MCF 10A (cell line): ENCODE results near the gene THEMIS2. TPM values are rescaled to one million over a fixed set of nuclear protein-coding genes. Genes with fewer than 3 reads are reported as not detected.

Experiments used
- BruUV-seq: library from RNA; stranded (reverse); fragments of 400-500 nt; replicated peaks from 2 replicates; lab custom pipeline; 2021; lab: Mats Ljungman, UMichigan
- CTCF ChIA-PET: fragments of 300-600 bp; sonication (Branson Sonifier 250); formaldehyde crosslinking; extraction: SDS; loops from one replicate; lab custom pipeline; 2021; ENCODE audit warnings: antibody characterized with exemption, inconsistent platforms; lab: Yijun Ruan, JAX
- POLR2A ChIA-PET: fragments of 300-600, 350-650 bp; sonication (Branson Sonifier 250); formaldehyde crosslinking; extraction: SDS; loops from one replicate; lab custom pipeline; 2020; ENCODE audit warnings: antibody characterized with exemption, inconsistent platforms; lab: Yijun Ruan, JAX
- DNase-seq: peaks from one replicate; pipeline ENCODE4 v3.0.0-alpha.2; 2018; ENCODE audit not compliant: unreplicated experiment
- H3K27ac Mint-ChIP-seq: one replicate; pipeline ENCODE4 v1.8.0; 2022; ENCODE audit warnings: mild to moderate bottlenecking, low read depth, mixed read lengths; ENCODE audit not compliant: unreplicated experiment
- H3K27me3 Mint-ChIP-seq: one replicate; pipeline ENCODE4 v1.8.0; 2022; ENCODE audit warnings: mixed read lengths; ENCODE audit not compliant: insufficient read depth, unreplicated experiment
- H3K36me3 Mint-ChIP-seq: one replicate; pipeline ENCODE4 v1.8.0; 2022; ENCODE audit warnings: mild to moderate bottlenecking, moderate library complexity, mixed read lengths; ENCODE audit not compliant: insufficient read depth, unreplicated experiment
- H3K4me1 Mint-ChIP-seq: one replicate; pipeline ENCODE4 v1.8.0; 2022; ENCODE audit warnings: mixed read lengths; ENCODE audit not compliant: insufficient read depth, unreplicated experiment
- H3K4me3 Mint-ChIP-seq: one replicate; pipeline ENCODE4 v1.8.0; 2022; ENCODE audit warnings: mild to moderate bottlenecking, moderate library complexity, mixed read lengths; ENCODE audit not compliant: unreplicated experiment
- H3K9me3 Mint-ChIP-seq: one replicate; pipeline ENCODE4 v1.8.0; 2022; ENCODE audit warnings: mixed read lengths; ENCODE audit not compliant: unreplicated experiment
- CTCF ChIP-seq: fragments of 200-600 bp; IDR thresholded peaks from one replicate; pipeline ENCODE4 v1.8.0; 2022; ENCODE audit warnings: antibody characterized with exemption, mild to moderate bottlenecking; ENCODE audit not compliant: unreplicated experiment
- intact Hi-C: fragments of 100-400 bp; cut with micrococcal nuclease; formaldehyde crosslinking; loops from 2 replicates; pipeline ENCODE4 v1.14.1; 2022
- total RNA-seq: library from RNA; stranded (reverse); gene quantifications from 2 replicates; pipeline ENCODE4 v1.2.3, GENCODE V29; 2022

Gene THEMIS2
- total RNA-seq, 1 experiment from 2014 or later = 1.7 TPM

GRCh38 chr1:27886353-27886679 is 14.0 kb downstream of the THEMIS2 start:
- peaks cover 23% of the 10 kb centered on the region for H3K36me3 Mint-ChIP-seq
- H3K27me3 Mint-ChIP-seq = no peaks in the 10 kb centered on the region
- CTCF ChIA-PET = no interaction called here
- H3K9me3 Mint-ChIP-seq = no peaks in the 10 kb centered on the region
- DNase-seq = no peak
- TF ChIP-seq CTCF = no peak
- H3K27ac Mint-ChIP-seq = no peak overlapping the region
- POLR2A ChIA-PET = interaction anchor here (0.9 to 1.5 kb wide), 2 partner anchors 11 to 12 kb away, joined by 3 to 4 read pairs; no protein-coding TSS in a partner anchor
- no TSS peak for BruUV-seq
- no peak overlapping the region for H3K4me3 Mint-ChIP-seq
- intact Hi-C loops = no loop called here
- H3K4me1 Mint-ChIP-seq = no peaks in the 10 kb centered on the region

- CTCF ChIA-PET = no interaction called here
- Mint-ChIP-seq H3K27me3 (no peaks in the 10 kb centered on the region), H3K36me3 (peaks cover 28% of the 10 kb centered on the region), H3K9me3 (no peaks in the 10 kb centered on the region), H3K4me3 (no peak overlapping the region), H3K27ac (no peak overlapping the region), H3K4me1 (no peaks in the 10 kb centered on the region)
- POLR2A ChIA-PET = interaction anchor here (0.9 to 1.5 kb wide), 3 partner anchors 11 to 86 kb away, joined by 3 to 4 read pairs (median 3); no protein-coding TSS in a partner anchor
- TF ChIP-seq CTCF = no peak
- intact Hi-C loops = no loop called here
- DNase-seq = no peak
- no TSS peak for BruUV-seq
Observed at GRCh38 chr1:27886744-27887143, 14.4 kb downstream of the THEMIS2 start.

GRCh38 chr1:27887215-27888021 is 15.1 kb downstream of the THEMIS2 start:
- no peak for DNase-seq
- Mint-ChIP-seq H3K4me1 (no peaks in the 10 kb centered on the region), H3K36me3 (peaks cover 29% of the 10 kb centered on the region), H3K27me3 (no peaks in the 10 kb centered on the region), H3K27ac (no peak overlapping the region), H3K4me3 (no peak overlapping the region), H3K9me3 (no peaks in the 10 kb centered on the region)
- no peak for TF ChIP-seq CTCF
- intact Hi-C loops = no loop called here
- no TSS peak for BruUV-seq
- CTCF ChIA-PET = no interaction called here
- POLR2A ChIA-PET = interaction anchor here (1.0 to 1.5 kb wide), 2 partner anchors 12 to 85 kb away, joined by 3 to 4 read pairs; no protein-coding TSS in a partner anchor

GRCh38 chr1:27889506-27889905 is 17.2 kb downstream of the THEMIS2 start:
- no peak for TF ChIP-seq CTCF
- Mint-ChIP-seq H3K27me3 (no peaks in the 10 kb centered on the region), H3K36me3 (peaks cover 46% of the 10 kb centered on the region), H3K4me1 (no peaks in the 10 kb centered on the region), H3K9me3 (no peaks in the 10 kb centered on the region), H3K4me3 (no peak overlapping the region), H3K27ac (no peak overlapping the region)
- ChIA-PET CTCF (no interaction called here), POLR2A (interaction anchor here (1.2 kb wide), 1 partner anchor 12 kb away, joined by 3 read pairs; no protein-coding TSS in a partner anchor)
- BruUV-seq = no TSS peak
- intact Hi-C loops = no loop called here
- DNase-seq = no peak
